Neural cell (in vitro differentiated cells): ENCODE data around the gene ITPKB. TPM values are rescaled to one million over a fixed set of nuclear protein-coding genes. Genes with fewer than 3 reads are reported as not detected.

Source experiments
- H2AFZ ChIP-seq: fragments of 200-600, 300-800 bp; sonication (generic), shearing (Covaris generic); 2 replicates; pipeline ENCODE4 v1.6.0; 2014; ENCODE audit warnings: low read depth, mild to moderate bottlenecking, antibody characterized with exemption, low read length, moderate library complexity
- H3F3A ChIP-seq: fragments of 200-600 bp; shearing (Covaris generic); 2 replicates; pipeline ENCODE4 v1.6.1; 2016; ENCODE audit warnings: mild to moderate bottlenecking, moderate library complexity, mixed read lengths, antibody characterized with exemption, low read length; ENCODE audit not compliant: insufficient read depth, poor library complexity, severe bottlenecking
- H3K27ac ChIP-seq: fragments of 200-600, 300-800 bp; sonication (generic), shearing (Covaris generic); 2 replicates; pipeline ENCODE4 v1.5.1; 2014; ENCODE audit warnings: mild to moderate bottlenecking, low read length, moderate library complexity
- H3K27me3 ChIP-seq: fragments of 300-800, 200-600 bp; sonication (generic), shearing (Covaris generic); 2 replicates; pipeline ENCODE4 v1.6.0; 2014; ENCODE audit warnings: mild to moderate bottlenecking, low read depth, low read length, moderate library complexity; ENCODE audit not compliant: insufficient read depth
- H3K36me3 ChIP-seq: fragments of 300-800, 200-600 bp; sonication (generic), shearing (Covaris generic); 2 replicates; pipeline ENCODE4 v1.5.1; 2014; ENCODE audit warnings: mild to moderate bottlenecking, antibody characterized with exemption, low read length, moderate library complexity; ENCODE audit not compliant: insufficient read depth
- H3K4me2 ChIP-seq: fragments of 300-800, 200-600 bp; sonication (generic), shearing (Covaris generic); 2 replicates; pipeline ENCODE4 v1.6.0; 2014; ENCODE audit warnings: mild to moderate bottlenecking, low read length
- H3K4me3 ChIP-seq: fragments of 300-800, 200-600 bp; sonication (generic), shearing (Covaris generic); 2 replicates; pipeline ENCODE4 v1.5.1; 2014; ENCODE audit warnings: mild to moderate bottlenecking, low read length, moderate library complexity
- H3K79me2 ChIP-seq: fragments of 200-600 bp; shearing (Covaris generic); replicated peaks from 2 replicates; pipeline ENCODE4 v1.6.0; 2014; ENCODE audit warnings: mild to moderate bottlenecking, low read length, moderate library complexity; ENCODE audit not compliant: insufficient read depth
- H3K9ac ChIP-seq: fragments of 300-800, 200-600 bp; sonication (generic), shearing (Covaris generic); 2 replicates; pipeline ENCODE4 v1.6.1; 2016; ENCODE audit warnings: mild to moderate bottlenecking, low read length, mixed read lengths
- H3K9me2 ChIP-seq: fragments of 200-600 bp; shearing (Covaris generic); 2 replicates; pipeline ENCODE4 v1.6.1; 2016; ENCODE audit warnings: mild to moderate bottlenecking, low read length, mixed read lengths; ENCODE audit not compliant: insufficient read depth
- H3K9me3 ChIP-seq: fragments of 200-600, 300-800 bp; sonication (generic), shearing (Covaris generic); 2 replicates; pipeline ENCODE4 v1.6.1; 2016; ENCODE audit warnings: mild to moderate bottlenecking, mixed run types, low read length, moderate library complexity, mixed read lengths
- H4K20me1 ChIP-seq: fragments of 200-600 bp; shearing (Covaris generic); 2 replicates; pipeline ENCODE4 v1.6.1; 2016; ENCODE audit warnings: mild to moderate bottlenecking, mixed run types; ENCODE audit not compliant: insufficient read depth
- CTCF ChIP-seq: fragments of 450-650 bp; IDR thresholded peaks from 2 replicates; pipeline ENCODE4 v1.5.1; 2014; ENCODE audit warnings: antibody characterized with exemption, mild to moderate bottlenecking, moderate library complexity; ENCODE audit not compliant: poor library complexity, severe bottlenecking
- EP300 ChIP-seq: fragments of 450-650 bp; conservative IDR thresholded peaks from 2 replicates; pipeline ENCODE4 v1.6.1; 2014; ENCODE audit warnings: antibody characterized with exemption, mild to moderate bottlenecking, moderate library complexity; ENCODE audit not compliant: poor library complexity, severe bottlenecking
- MXI1 ChIP-seq: fragments of 450-650 bp; conservative IDR thresholded peaks from 2 replicates; pipeline ENCODE4 v1.6.1; 2014; ENCODE audit warnings: antibody characterized with exemption, mild to moderate bottlenecking; ENCODE audit not compliant: poor library complexity, severe bottlenecking
- POLR2AphosphoS5 ChIP-seq: IDR thresholded peaks from 2 replicates; pipeline ENCODE4 v1.6.1; 2012
- REST ChIP-seq: IDR thresholded peaks from 2 replicates; pipeline ENCODE4 v1.6.1; 2012; ENCODE audit warnings: borderline replicate concordance
- SMC3 ChIP-seq: fragments of 450-650 bp; conservative IDR thresholded peaks from 2 replicates; pipeline ENCODE4 v1.6.1; 2014; ENCODE audit warnings: antibody characterized with exemption, mild to moderate bottlenecking, moderate library complexity; ENCODE audit not compliant: poor library complexity
- TAF1 ChIP-seq: IDR thresholded peaks from 2 replicates; pipeline ENCODE4 v1.6.1; 2012; ENCODE audit warnings: low read depth
- polyA plus RNA-seq: library from polyadenylated mRNA; depleted of rRNA; stranded (reverse); fragments of >200 nt; gene quantifications from 2 replicates; pipeline ENCODE4 v1.2.3, GENCODE V29; 2014

The ITPKB gene
- polyA plus RNA-seq, 1 donor from 2014 or later = 0.19 TPM

- Histone ChIP-seq H3K4me3 (no peak overlapping the region), H3K27ac (no peak overlapping the region), H2AFZ (no peak overlapping the region), H3F3A (no peaks in the 10 kb centered on the region), H3K4me2 (no peak overlapping the region), H3K9ac (no peak overlapping the region), H3K27me3 (no peaks in the 10 kb centered on the region), H3K79me2 (no peaks in the 10 kb centered on the region), H3K36me3 (no peaks in the 10 kb centered on the region), H4K20me1 (no peaks in the 10 kb centered on the region), H3K9me3 (no peaks in the 10 kb centered on the region), H3K9me2 (no peaks in the 10 kb centered on the region)
- TF ChIP-seq CTCF (no peak), REST (no peak), POLR2AphosphoS5 (no peak), EP300 (no peak), SMC3 (no peak)
Observed at GRCh38 chr1:226686440-226687425, 52.3 kb downstream of the ITPKB start.

GRCh38 chr1:226685196-226685820 is 53.8 kb downstream of the ITPKB start:
- no peak overlapping the region for H3K4me3 ChIP-seq
- no peak overlapping the region for H2AFZ ChIP-seq
- no peaks in the 10 kb centered on the region for H3K9me2 ChIP-seq
- H4K20me1 ChIP-seq = no peaks in the 10 kb centered on the region
- no peaks in the 10 kb centered on the region for H3K36me3 ChIP-seq
- H3K9me3 ChIP-seq = no peaks in the 10 kb centered on the region
- no peaks in the 10 kb centered on the region for H3K79me2 ChIP-seq
- no peak overlapping the region for H3K4me2 ChIP-seq
- no peak overlapping the region for H3K27ac ChIP-seq
- TF ChIP-seq MXI1 (no peak), EP300 (no peak), SMC3 (no peak), REST (no peak), POLR2AphosphoS5 (no peak), CTCF (no peak), TAF1 (no peak)
- H3F3A ChIP-seq = no peaks in the 10 kb centered on the region
- H3K27me3 ChIP-seq = no peaks in the 10 kb centered on the region
- no peak overlapping the region for H3K9ac ChIP-seq
